ENCODE data around the gene PHKB.

PHKB gene

DNA sequence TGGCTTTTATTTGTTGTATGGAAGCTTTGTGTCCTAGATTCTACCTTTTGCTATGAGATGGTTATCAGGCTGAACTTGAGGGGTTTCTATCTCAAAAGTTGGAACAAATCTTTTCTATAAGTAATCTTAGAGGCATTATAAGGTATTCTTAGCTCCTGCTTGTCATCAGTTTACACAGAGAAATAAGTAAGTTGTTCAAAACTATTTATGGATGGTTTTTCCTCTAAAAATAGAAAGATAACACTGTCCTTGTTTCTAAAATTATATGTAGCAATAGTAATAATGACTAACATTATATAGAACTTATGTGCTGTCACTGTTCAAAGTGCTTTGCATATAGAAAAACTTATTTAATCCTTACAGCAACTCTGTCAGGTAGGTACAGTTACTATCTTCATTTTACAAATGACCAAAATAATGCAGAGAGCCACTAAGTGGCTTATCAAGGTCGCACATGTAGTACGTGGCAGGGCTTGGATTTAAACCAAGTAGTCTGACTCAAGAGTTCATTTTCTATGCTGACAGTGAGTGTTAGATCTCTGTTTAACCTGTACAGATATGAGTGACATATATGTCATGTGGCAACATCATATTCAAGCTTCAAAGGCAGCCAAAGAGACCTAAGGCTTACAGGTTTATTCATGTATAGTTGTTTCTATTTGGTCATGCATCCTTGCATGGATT is 59.0 kb downstream of the PHKB start:
- Histone ChIP-seq H3F3A (ENCODE audit: insufficient read depth, low read length) (0 out of 2 replicates have a peak, but pooled peaks cover 6% of the 10 kb centered on the region), H2AFZ (ENCODE audit: low read length) (no peak overlapping the region), H3K36me3 (replicated peaks; ENCODE audit: insufficient read depth, low read length) (no peaks in the 10 kb centered on the region; the same call in 1 of the 2 replicates), H3K27ac (ENCODE audit: low read length) (no peak overlapping the region), H3K4me1 (ENCODE audit: low read length) (peaks cover 15% of the 10 kb centered on the region), H3K9ac (ENCODE audit: low read length) (no peak overlapping the region), H3K9me2 (replicated peaks; ENCODE audit: insufficient read depth, low read length) (no peaks in the 10 kb centered on the region), H3K79me2 (ENCODE audit: low read length) (no peaks in the 10 kb centered on the region; the same call in 1 of the 2 replicates), H3K9me3 (replicated peaks; ENCODE audit: insufficient read depth, low read length) (no peaks in the 10 kb centered on the region), H3K4me3 (ENCODE audit: low read length) (no peak overlapping the region), H3K4me2 (ENCODE audit: low read depth, low read length) (no peak overlapping the region), H4K20me1 (ENCODE audit: insufficient read depth, low read length) (no peaks in the 10 kb centered on the region), H3K27me3 (replicated peaks; ENCODE audit: insufficient read depth, low read length) (no peaks in the 10 kb centered on the region)
- DNase-seq, result no peak
- TF ChIP-seq CTCF (IDR thresholded peaks at IDR 0.05; ENCODE audit: low read length), result no peak
- TF ChIP-seq EZH2phosphoT487 (IDR thresholded peaks at IDR 0.05; ENCODE audit: low read length), result no peak

DNA sequence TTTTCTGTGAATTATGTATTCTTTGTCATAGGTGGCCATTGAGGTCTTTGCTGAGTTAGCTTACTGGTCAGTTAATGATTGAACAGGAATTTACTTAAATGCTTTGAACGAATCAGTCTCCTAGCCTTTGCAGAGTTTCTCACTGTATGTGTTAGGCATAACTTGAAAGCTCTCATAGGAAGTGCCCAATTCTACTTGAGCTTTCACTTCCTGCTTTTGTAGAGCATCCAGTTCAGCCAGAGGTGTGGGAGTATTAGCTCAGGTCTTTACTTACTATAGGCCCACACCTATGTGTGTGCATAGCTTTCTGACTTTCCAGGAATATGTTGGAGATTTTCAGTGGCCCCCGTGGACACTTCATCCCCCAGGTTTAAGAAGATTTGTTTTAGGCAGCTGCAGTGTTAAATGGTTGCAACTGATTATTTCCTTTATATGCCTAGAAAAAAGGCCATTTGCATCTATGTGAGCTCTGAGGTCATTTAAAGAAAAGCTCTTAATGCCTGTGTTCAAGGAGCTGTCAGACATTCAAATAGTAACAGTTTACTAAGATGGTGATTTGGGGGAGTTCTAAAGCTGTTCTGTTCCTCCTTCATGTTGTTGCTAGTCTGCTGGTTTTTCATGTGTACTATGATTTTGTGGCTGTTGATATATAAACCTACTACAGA is 62.3 kb downstream of the PHKB start:
- Histone ChIP-seq H3K27me3 (replicated peaks; ENCODE audit: insufficient read depth, low read length) (no peaks in the 10 kb centered on the region), H4K20me1 (ENCODE audit: insufficient read depth, low read length) (no peaks in the 10 kb centered on the region), H3K4me1 (ENCODE audit: low read length) (peaks cover 15% of the 10 kb centered on the region), H3K4me3 (ENCODE audit: low read length) (no peak overlapping the region), H3K9ac (ENCODE audit: low read length) (no peak overlapping the region), H2AFZ (ENCODE audit: low read length) (no peak overlapping the region), H3F3A (ENCODE audit: insufficient read depth, low read length) (0 out of 2 replicates have a peak, but pooled peaks cover 6% of the 10 kb centered on the region), H3K9me3 (replicated peaks; ENCODE audit: insufficient read depth, low read length) (no peaks in the 10 kb centered on the region), H3K27ac (ENCODE audit: low read length) (no peak overlapping the region), H3K9me2 (replicated peaks; ENCODE audit: insufficient read depth, low read length) (no peaks in the 10 kb centered on the region), H3K79me2 (ENCODE audit: low read length) (no peaks in the 10 kb centered on the region; the same call in 1 of the 2 replicates), H3K36me3 (replicated peaks; ENCODE audit: insufficient read depth, low read length) (no peaks in the 10 kb centered on the region), H3K4me2 (ENCODE audit: low read depth, low read length) (peak overlapping the region; percentile 11; the same call in 1 of the 2 replicates)
- DNase-seq, result peak; percentile 56
- TF ChIP-seq EZH2phosphoT487 (IDR thresholded peaks at IDR 0.05; ENCODE audit: low read length), result no peak
- TF ChIP-seq CTCF (IDR thresholded peaks at IDR 0.05; ENCODE audit: low read length), result no peak
- no peak for TF ChIP-seq EZH2 (optimal IDR thresholded peaks at IDR 0.05; ENCODE audit: low read depth, low read length)

GRCh38 chr16:47524007-47524405 is 62.9 kb downstream of the PHKB start:
- TF ChIP-seq EZH2phosphoT487 (IDR thresholded peaks at IDR 0.05; ENCODE audit: low read length) (no peak), EZH2 (optimal IDR thresholded peaks at IDR 0.05; ENCODE audit: low read depth, low read length) (no peak)
- Histone ChIP-seq H3K4me2 (ENCODE audit: low read depth, low read length) (no peak overlapping the region), H3K4me1 (ENCODE audit: low read length) (peaks cover 15% of the 10 kb centered on the region), H3K9ac (ENCODE audit: low read length) (no peak overlapping the region), H3K9me3 (replicated peaks; ENCODE audit: insufficient read depth, low read length) (no peaks in the 10 kb centered on the region), H3K27me3 (replicated peaks; ENCODE audit: insufficient read depth, low read length) (no peaks in the 10 kb centered on the region), H3K4me3 (ENCODE audit: low read length) (no peak overlapping the region), H2AFZ (ENCODE audit: low read length) (no peak overlapping the region), H3K79me2 (ENCODE audit: low read length) (no peaks in the 10 kb centered on the region; the same call in 1 of the 2 replicates), H3K9me2 (replicated peaks; ENCODE audit: insufficient read depth, low read length) (no peaks in the 10 kb centered on the region), H3K36me3 (replicated peaks; ENCODE audit: insufficient read depth, low read length) (no peaks in the 10 kb centered on the region), H3F3A (ENCODE audit: insufficient read depth, low read length) (0 out of 2 replicates have a peak, but pooled peaks cover 6% of the 10 kb centered on the region), H3K27ac (ENCODE audit: low read length) (no peak overlapping the region), H4K20me1 (ENCODE audit: insufficient read depth, low read length) (no peaks in the 10 kb centered on the region)
- DNase-seq, result no peak

All from MM.1S (cell line).